ENCODE data around the gene RNF166. TPM values are rescaled to one million over a fixed set of nuclear protein-coding genes. Genes with fewer than 3 reads are reported as not detected.

Gene RNF166
- total and polyA plus RNA-seq, 2 donors (not counting 3 experiments of a cell fraction or from before 2014, with no cell fraction given) = 27.6 to 38.8 TPM

DNA sequence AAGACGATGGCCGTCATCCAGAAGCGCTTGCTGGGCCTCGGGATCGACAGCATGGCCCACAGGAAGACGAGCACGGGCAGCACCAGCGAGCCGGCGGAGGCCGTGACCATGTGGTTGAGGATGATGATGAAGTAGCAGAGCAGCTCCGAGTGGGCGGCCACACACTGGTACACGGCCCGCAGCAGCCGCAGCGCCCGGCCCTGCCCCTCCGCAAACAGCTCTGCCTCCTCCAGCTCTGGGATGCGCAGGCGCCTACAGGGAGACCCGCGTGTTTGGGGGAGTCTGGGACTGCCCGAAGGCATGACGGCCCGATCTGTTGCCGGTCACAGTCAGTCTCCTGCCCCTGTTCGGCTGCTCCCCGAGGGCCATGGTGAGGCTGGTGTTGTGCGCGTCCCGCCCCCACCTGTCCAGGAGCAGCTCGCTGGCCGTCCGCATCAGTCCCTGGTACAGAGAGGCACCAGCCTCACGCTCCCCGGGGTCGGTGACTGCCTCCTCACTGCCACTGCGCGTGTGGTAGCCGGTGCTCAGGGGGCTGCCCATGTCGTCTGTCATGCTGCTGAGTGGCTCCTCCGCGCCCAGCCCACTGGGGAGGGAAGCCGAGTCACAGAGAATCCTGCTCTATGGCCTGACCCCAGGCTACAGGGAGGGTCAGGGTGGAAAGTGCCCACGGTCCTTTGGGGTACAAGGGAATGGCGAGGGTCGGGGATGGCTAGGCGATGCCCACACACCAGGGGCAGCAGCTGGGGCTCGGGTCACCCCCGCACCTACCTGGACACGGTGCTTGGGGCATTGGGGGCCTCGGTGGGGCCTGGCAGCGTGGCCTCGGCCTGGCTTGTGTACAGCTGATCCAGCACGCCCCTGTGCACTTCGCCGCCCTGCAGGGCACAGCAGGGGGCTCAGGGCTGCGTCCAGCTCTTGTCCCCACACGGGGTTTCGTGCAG lies 15.9 kb upstream of the RNF166 start:
- Histone ChIP-seq H3K79me2 (ENCODE audit: control insufficient read depth, insufficient read depth, low read length) (no peaks in the 10 kb centered on the region), H3K9me3 (replicated peaks; ENCODE audit: control insufficient read depth, insufficient read depth, low read length) (no peaks in the 10 kb centered on the region), H4K20me1 (replicated peaks; ENCODE audit: control insufficient read depth, extremely low read depth, insufficient read depth, low read length) (no peaks in the 10 kb centered on the region), H3K36me3 (ENCODE audit: control insufficient read depth in 2 of 2, extremely low read depth in 1 of 2, insufficient read depth in 2 of 2, low read length in 2 of 2) (peaks cover 20 to 83% of the 10 kb centered on the region in 2 experiments), H3K27ac (ENCODE audit: insufficient read depth, low read depth, low read length) (no peak overlapping the region), H3K4me1 (ENCODE audit: control insufficient read depth, extremely low read depth, insufficient read depth, low read length) (no peaks in the 10 kb centered on the region), H3K9ac (replicated peaks; ENCODE audit: extremely low read depth, insufficient read depth, low read length) (no peak overlapping the region), H3K9me1 (replicated peaks; ENCODE audit: control insufficient read depth, extremely low read depth, insufficient read depth, low read length) (no peaks in the 10 kb centered on the region), H2AFZ (ENCODE audit: low read depth, low read length) (no peak overlapping the region), H3K4me3 (replicated peaks in 1 of 3; ENCODE audit: insufficient read depth in 1 of 3, low read depth in 1 of 3, low read length in 3 of 3) (no peak overlapping the region), H3K4me2 (ENCODE audit: insufficient read depth, low read length) (no peak overlapping the region), H3K27me3 (ENCODE audit: control insufficient read depth in 2 of 2, insufficient read depth in 2 of 2, low read length in 2 of 2) (no peaks in the 10 kb centered on the region)
- dilution Hi-C loops (cut with MboI; ENCODE audit: extremely low pct_ligation_motif_present, low sequenced_read_pairs) (no loop called here), intact Hi-C loops (cut with micrococcal nuclease) (no loop called here)
- DNase-seq (ENCODE audit: low read depth, low spot score) (no peak), FAIRE-seq (no peak)
- CTCF ChIA-PET = interaction anchor here (1.2 to 4.1 kb wide), 2 partner anchors 15 to 20 kb away, joined by 4 to 19 read pairs; no protein-coding TSS in a partner anchor
- no TSS peak for BruUV-seq (replicated peaks)
- POLR2A ChIA-PET = no interaction called here
- no peak for TF ChIP-seq POLR2AphosphoS5 (IDR thresholded peaks at IDR 0.05; ENCODE audit: insufficient read depth, low read depth, low read length)
- no peak for TF ChIP-seq JUN (IDR thresholded peaks at IDR 0.05; ENCODE audit: borderline replicate concordance, insufficient read depth, insufficient read length, low read depth)
- TF ChIP-seq GATA2 (IDR thresholded peaks at IDR 0.05; ENCODE audit: insufficient read depth, insufficient read length, low read depth, low read length) = no peak
- no peak for TF ChIP-seq EZH2 (IDR thresholded peaks at IDR 0.05; ENCODE audit: borderline replicate concordance, low read depth, low read length, severe bottlenecking)
- TF ChIP-seq, protein P1, sequence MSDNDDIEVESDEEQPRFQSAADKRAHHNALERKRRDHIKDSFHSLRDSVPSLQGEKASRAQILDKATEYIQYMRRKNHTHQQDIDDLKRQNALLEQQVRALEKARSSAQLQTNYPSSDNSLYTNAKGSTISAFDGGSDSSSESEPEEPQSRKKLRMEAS (IDR thresholded peaks at IDR 0.05; ENCODE audit: insufficient read depth, insufficient read length) = no peak
- TF ChIP-seq FOS (IDR thresholded peaks at IDR 0.05; ENCODE audit: borderline replicate concordance, insufficient read depth, low read length) = no peak
- no peak for TF ChIP-seq POLR2A (IDR thresholded peaks at IDR 0.05; ENCODE audit: low read depth, low read length)
- TF ChIP-seq CTCF (IDR thresholded peaks at IDR 0.05; ENCODE audit: extremely low read depth in 1 of 2, insufficient read depth in 1 of 2, low read depth in 1 of 2, low read length in 2 of 2) = no peak
- TF ChIP-seq MYC (IDR thresholded peaks at IDR 0.05; ENCODE audit: low read depth, low read length) = no peak

Measured in endothelial cell of umbilical vein (primary cell).